Measurements from ENCODE around the gene SMG6.

GRCh38 chr17:2274414-2274813, 29.2 kb downstream of the SMG6 start:
- no peak for TF ChIP-seq CTCF (IDR thresholded peaks at IDR 0.05; ENCODE audit: poor library complexity)
- TF ChIP-seq EZH2phosphoT487 (IDR thresholded peaks at IDR 0.05; ENCODE audit: low read depth, severe bottlenecking, unreplicated experiment): no peak
- TF ChIP-seq EZH2 (IDR thresholded peaks at IDR 0.05; ENCODE audit: borderline replicate concordance): no peak

Measured in hepatocyte (in vitro differentiated cells).